Mammary epithelial cell (primary cell): ENCODE measurements around the gene AFAP1.

Source experiments
- CTCF ChIP-seq, 2 donors: IDR thresholded peaks in 1 of 2; conservative IDR thresholded peaks in 1 of 2; 2 replicates each; pipeline ENCODE4 v1.5.1; 2011 to 2012; ENCODE audit warnings: inconsistent platforms in 2 of 2, low read length in 2 of 2, mild to moderate bottlenecking in 2 of 2, control low read depth in 1 of 2, low read depth in 1 of 2; ENCODE audit not compliant: insufficient read depth in 1 of 2; ENCODE audit errors: extremely low read depth in 1 of 2
- EZH2 ChIP-seq: IDR thresholded peaks from 2 replicates; pipeline ENCODE4 v1.6.1; 2012; ENCODE audit warnings: low read length, inconsistent platforms, borderline replicate concordance

- TF ChIP-seq CTCF (conservative IDR thresholded peaks at IDR 0.05 in 1 of 2, IDR thresholded peaks at IDR 0.05 in 1 of 2; ENCODE audit: extremely low read depth in 1 of 2, insufficient read depth in 1 of 2, low read depth in 1 of 2, low read length in 2 of 2) (no peak), EZH2 (no peak)
Observed at GRCh38 chr4:7790023-7790422, 149.6 kb downstream of the AFAP1 start.
